Measurements from ENCODE around the gene GPR142. TPM values are rescaled to one million over a fixed set of nuclear protein-coding genes. Genes with fewer than 3 reads are reported as not detected.

Gene GPR142
- total and polyA plus RNA-seq, 2 of the 13 experiments (the other 11 are each of a cell fraction or from before 2014, with no cell fraction given): not detected

- TF ChIP-seq NR2F6 (IDR thresholded peaks at IDR 0.05) (peak; percentile 45; the same call in 1 of the 2 replicates), NR2F6 (CRISPR knock-in tag; IDR thresholded peaks at IDR 0.05) (peak; percentile 73; the same call in 1 of the 2 replicates), NR2F1 (CRISPR knock-in tag; IDR thresholded peaks at IDR 0.05) (peak; percentile 34 to 41; a peak in 1 of 4 replicates), ZNF121 (CRISPR knock-in tag; IDR thresholded peaks at IDR 0.05) (peak; percentile 38; the same call in 1 of the 2 replicates), ZNF441 (CRISPR knock-in tag; IDR thresholded peaks at IDR 0.05; ENCODE audit: borderline replicate concordance) (peak; percentile 100), GATAD2A (CRISPR knock-in tag; IDR thresholded peaks at IDR 0.05) (peak; percentile 33; the same call in 1 of the 2 replicates), RXRB (CRISPR knock-in tag; IDR thresholded peaks at IDR 0.05; ENCODE audit: borderline replicate concordance) (peak; percentile 32; the same call in 1 of the 2 replicates)
- TF ChIP-seq, protein P1, sequence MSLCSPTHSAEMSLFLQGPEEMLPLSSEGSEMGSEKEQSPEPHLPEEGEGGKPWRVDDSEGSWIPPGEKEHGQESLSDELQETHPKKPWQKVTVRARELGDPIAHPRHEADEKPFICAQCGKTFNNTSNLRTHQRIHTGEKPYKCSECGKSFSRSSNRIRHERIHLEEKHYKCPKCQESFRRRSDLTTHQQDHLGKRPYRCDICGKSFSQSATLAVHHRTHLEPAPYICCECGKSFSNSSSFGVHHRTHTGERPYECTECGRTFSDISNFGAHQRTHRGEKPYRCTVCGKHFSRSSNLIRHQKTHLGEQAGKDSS (CRISPR knock-in tag; IDR thresholded peaks at IDR 0.05; ENCODE audit: borderline replicate concordance, low read depth): 0 out of 2 replicates have a peak, but pooled peaks have one; percentile 56
Observed at GRCh38 chr17:74415608-74416396, 48.5 kb downstream of the GPR142 start (continued).

DNA sequence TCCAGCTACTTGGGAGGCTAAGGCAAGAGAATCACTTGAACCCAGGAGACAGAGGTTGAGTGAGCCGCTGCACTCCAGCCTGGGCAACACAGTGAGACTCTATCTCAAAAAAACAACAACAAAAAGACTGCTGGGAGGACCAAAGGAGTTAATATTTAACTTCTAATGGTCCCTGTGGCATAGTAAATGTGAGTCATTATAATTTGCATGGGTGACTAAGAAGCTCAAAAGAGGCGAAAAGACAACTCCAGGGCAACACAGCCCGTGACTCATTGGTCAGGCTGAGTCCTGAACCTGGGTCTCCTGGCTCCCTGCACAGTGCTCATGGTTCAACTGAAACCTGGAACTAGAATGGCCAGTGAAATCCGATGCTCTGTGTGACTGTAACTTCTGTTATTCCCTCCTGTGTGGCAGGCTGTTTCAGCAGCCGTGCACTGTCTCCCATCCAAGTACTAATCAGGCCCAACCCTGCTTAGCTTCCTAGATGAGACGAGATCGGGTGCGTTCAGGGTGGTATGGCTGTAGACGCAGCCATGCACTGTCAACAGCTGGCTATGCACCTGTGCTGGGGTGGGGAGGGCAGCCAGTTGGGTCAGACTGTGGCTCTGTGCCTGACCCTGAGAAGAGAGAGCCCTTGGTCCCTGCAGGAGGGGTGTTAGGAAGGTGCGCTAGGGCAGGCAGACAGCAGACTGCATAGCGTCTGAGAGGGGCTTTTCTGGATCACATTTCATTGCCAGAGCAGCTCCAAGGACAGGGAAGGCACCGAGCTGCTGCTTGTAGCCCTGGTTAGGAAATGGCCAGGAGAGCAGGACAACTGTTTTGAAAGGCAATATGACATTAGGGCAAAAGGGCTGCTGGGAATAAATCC, 50.1 kb downstream of the GPR142 start:
- H3K79me2 ChIP-seq (ENCODE audit: insufficient read depth, low read length): no peaks in the 10 kb centered on the region
- POLR2A ChIA-PET: interaction anchor here (0.6 to 4.8 kb wide), 15 partner anchors 8 to 346 kb away, joined by 3 to 159 read pairs (median 6); partner anchors contain the start of genes GPRC5C and RAB37
- FAIRE-seq (peak; percentile 47), ATAC-seq (peak; percentile 85), DNase-seq (ENCODE audit: low spot score) (peak; percentile 89)
- H3K9me3 ChIP-seq (ENCODE audit: low read length): no peaks in the 10 kb centered on the region
- WGBS (ENCODE audit: low lambda C conversion rate): 3% methylated on average over 12 of the region's 12 CpGs
- BruUV-seq (replicated peaks): no TSS peak
- H2AFZ ChIP-seq (ENCODE audit: low read length): no peak overlapping the region
- H3K27ac ChIP-seq (ENCODE audit: extremely low read length, insufficient read depth, low read length): peak overlapping the region; percentile 12
- H3K4me3 ChIP-seq (replicated peaks in 1 of 3; ENCODE audit: insufficient read depth in 1 of 3, low read depth in 2 of 3, low read length in 3 of 3): peak overlapping the region; percentile 8 to 58 (median 19); a peak in 4 of 6 replicates
- H3K27me3 ChIP-seq (ENCODE audit: control insufficient read depth in 1 of 2, insufficient read depth in 2 of 2, low read length in 2 of 2): peaks cover 0 to 7% of the 10 kb centered on the region in 2 experiments; a peak in 1 of 5 replicates
- in situ Hi-C loops (cut with HindIII; ENCODE audit: extremely low pct_ligation_motif_present, low pct_unique_long_range_greater_than_20kb): no loop called here
- H3K9ac ChIP-seq (ENCODE audit: insufficient read depth, low read depth, low read length): 0 out of 2 replicates have a peak overlapping the region, but pooled peaks have one; percentile 0
- CTCF ChIA-PET (ENCODE audit: low intra/inter-chr PET ratio, low total read pairs): no interaction called here
- no peaks in the 10 kb centered on the region for H4K20me1 ChIP-seq (ENCODE audit: insufficient read depth, low read length)
- peaks cover 84% of the 10 kb centered on the region for H3K4me1 ChIP-seq (ENCODE audit: insufficient read depth, low read length)
- intact Hi-C loops (cut with micrococcal nuclease; ENCODE audit: unreplicated experiment): loop anchor here (1.0 kb wide), 1 partner anchor 13 kb away; no protein-coding TSS in a partner anchor
- H3K4me2 ChIP-seq (ENCODE audit: low read depth, low read length): peak overlapping the region; percentile 66
- H3K36me3 ChIP-seq (replicated peaks in 1 of 2; ENCODE audit: control insufficient read depth in 1 of 2, insufficient read depth in 2 of 2, low read length in 2 of 2): no peaks in the 10 kb centered on the region
- TF ChIP-seq KDM6A (CRISPR knock-in tag; IDR thresholded peaks at IDR 0.05; ENCODE audit: low read depth) (no peak), ARHGAP35 (CRISPR knock-in tag; IDR thresholded peaks at IDR 0.05; ENCODE audit: borderline replicate concordance) (no peak), RFX3 (CRISPR knock-in tag; IDR thresholded peaks at IDR 0.05) (no peak), ZBTB20 (CRISPR knock-in tag; IDR thresholded peaks at IDR 0.05; ENCODE audit: borderline replicate concordance, low read depth) (peak; percentile 67; the same call in 1 of the 2 replicates), ATRX (CRISPR knock-in tag; IDR thresholded peaks at IDR 0.05; ENCODE audit: borderline replicate concordance) (no peak), IKZF1 (IDR thresholded peaks at IDR 0.05) (no peak), ZNF12 (CRISPR knock-in tag; IDR thresholded peaks at IDR 0.05) (peak; percentile 34; the same call in 1 of the 2 replicates), TBP (CRISPR knock-in tag; IDR thresholded peaks at IDR 0.05) (no peak)
- TF ChIP-seq, protein P2, sequence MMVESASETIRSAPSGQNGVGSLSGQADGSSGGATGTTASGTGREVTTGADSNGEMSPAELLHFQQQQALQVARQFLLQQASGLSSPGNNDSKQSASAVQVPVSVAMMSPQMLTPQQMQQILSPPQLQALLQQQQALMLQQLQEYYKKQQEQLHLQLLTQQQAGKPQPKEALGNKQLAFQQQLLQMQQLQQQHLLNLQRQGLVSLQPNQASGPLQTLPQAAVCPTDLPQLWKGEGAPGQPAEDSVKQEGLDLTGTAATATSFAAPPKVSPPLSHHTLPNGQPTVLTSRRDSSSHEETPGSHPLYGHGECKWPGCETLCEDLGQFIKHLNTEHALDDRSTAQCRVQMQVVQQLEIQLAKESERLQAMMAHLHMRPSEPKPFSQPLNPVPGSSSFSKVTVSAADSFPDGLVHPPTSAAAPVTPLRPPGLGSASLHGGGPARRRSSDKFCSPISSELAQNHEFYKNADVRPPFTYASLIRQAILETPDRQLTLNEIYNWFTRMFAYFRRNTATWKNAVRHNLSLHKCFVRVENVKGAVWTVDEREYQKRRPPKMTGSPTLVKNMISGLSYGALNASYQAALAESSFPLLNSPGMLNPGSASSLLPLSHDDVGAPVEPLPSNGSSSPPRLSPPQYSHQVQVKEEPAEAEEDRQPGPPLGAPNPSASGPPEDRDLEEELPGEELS (CRISPR knock-in tag; IDR thresholded peaks at IDR 0.05): peak; percentile 56; the same call in 1 of the 2 replicates
- TF ChIP-seq, protein P3, sequence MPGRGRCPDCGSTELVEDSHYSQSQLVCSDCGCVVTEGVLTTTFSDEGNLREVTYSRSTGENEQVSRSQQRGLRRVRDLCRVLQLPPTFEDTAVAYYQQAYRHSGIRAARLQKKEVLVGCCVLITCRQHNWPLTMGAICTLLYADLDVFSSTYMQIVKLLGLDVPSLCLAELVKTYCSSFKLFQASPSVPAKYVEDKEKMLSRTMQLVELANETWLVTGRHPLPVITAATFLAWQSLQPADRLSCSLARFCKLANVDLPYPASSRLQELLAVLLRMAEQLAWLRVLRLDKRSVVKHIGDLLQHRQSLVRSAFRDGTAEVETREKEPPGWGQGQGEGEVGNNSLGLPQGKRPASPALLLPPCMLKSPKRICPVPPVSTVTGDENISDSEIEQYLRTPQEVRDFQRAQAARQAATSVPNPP (CRISPR knock-in tag; IDR thresholded peaks at IDR 0.05): no peak

Measured in HepG2 (cell line).